OCI-M2 (cell line): Measurements from ENCODE around the gene SHLD2.
"Not testable (repeated sequence)": the region's sequence is repeated elsewhere in the genome, so short reads cannot be mapped to it uniquely, and the experiment has no call there.

ENCODE experiments used
- DNase-seq: peaks from one replicate; lab custom pipeline; 2025; ENCODE audit not compliant: unreplicated experiment; lab: John Stamatoyannopoulos, UW

The SHLD2 gene

GRCh38 chr10:87094373-87095235, at the start of gene SHLD2, which contains the start of gene GLUD1:
TSS of gene SHLD2 (plus strand) at chr10:87095206. CDS start at chr10:87151355, 56,149 bp downstream.
TSS of gene GLUD1 (minus strand) at chr10:87094843. CDS start at chr10:87094769, 74 bp downstream.
- DNase-seq: no peak

DNA sequence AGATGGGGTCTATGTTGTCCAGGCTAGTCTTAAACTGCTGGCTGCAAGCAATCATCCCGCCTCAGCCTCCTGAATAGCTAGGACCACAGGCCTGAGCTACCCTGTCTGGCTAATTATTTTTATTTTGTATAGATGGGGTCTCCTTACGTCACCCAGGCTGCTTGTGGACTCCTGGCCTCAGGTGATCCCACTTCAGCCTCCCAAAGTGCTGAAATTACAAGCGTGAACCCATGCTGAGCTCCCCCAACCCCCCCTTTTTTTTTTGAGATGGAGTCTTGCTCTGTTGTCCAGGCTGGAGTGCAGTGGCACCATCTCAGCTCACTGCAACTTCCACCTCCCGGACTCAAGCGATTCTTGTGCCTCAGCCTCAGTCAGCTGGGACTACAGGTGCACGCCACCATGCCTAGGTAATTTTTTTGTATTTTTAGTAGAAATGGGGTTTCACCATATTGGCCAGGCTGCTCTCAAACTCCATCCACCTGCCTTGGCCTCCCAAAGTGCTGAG, 49.5 kb upstream of the SHLD2 start:
- no peak for DNase-seq

GRCh38 chr10:87053111-87053510, 41.9 kb upstream of the SHLD2 start:
- DNase-seq: no peak

DNA sequence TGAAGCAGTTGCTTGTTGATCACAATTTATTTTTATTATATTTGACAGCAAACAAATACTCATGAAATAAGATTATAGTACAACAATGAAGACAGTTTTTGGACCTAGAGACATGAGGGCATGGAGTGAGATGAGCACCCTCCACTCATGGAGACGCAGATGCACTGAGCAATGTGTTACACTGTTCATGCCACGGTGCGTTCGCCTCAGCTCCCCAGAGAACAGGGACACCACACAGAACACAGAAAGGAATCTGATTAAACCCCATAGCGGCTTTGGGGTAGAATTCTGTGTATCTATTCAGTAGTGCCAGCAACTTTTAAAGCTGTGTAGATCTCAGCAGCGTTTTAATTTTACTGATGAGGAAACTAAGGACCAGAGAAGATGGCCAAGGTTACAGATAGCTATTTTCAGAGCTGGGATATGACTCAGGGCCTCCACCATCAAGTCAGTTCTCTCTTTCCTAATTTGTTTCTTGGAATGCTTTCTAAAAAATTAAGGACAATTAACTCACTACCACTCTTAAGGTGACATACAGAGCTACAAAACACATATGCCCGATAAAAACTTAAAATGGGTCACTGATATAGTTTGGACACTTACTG, 41.3 kb upstream of the SHLD2 start:
- no peak for DNase-seq

DNA sequence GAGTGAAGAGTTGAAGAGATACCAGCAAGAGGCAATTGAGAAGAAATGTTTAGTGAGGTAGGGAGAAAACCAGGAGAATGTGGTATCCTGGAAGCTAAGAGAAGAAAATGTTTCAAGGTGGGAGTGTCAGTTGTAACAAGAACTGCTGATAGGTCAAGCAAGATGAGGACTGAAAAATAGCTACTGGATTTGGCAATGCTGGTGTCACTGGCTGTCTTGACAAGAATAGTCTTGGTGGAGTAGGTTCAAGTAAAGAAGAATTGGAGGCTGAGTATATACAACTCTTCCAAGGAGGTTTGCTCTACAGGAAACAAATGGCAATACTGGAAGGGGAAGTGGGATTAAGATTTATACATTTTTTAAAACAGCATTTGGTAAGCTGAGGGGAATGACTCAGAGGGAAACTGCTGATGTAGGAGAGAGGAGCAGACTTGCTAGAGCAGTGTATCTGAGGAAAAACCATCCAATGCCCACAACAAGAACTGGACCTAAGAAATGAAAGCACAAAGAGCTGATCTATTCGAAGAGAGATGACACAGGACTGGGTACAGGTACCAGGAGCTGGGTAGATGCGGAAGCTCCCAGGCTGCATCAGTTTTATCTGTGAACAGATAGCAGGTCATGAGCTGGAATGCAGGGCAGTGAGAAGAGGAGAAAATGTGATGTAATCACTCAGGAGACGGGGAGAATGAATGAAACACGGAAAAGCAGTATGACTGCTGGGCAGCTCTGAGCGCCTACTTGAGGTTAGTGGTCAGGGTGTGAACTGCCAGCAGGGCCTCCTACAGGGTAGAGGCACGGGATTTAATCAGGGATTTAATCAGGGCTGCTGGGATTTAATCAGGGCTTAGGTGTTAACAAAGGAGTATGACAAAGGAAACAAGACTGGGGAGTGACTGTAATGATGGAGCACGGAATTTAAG, 40.4 kb upstream of the SHLD2 start:
- DNase-seq: no peak

- DNase-seq: no peak
These were observed 36.8 kb upstream of the SHLD2 start for GRCh38 chr10:87058171-87058570.

DNA sequence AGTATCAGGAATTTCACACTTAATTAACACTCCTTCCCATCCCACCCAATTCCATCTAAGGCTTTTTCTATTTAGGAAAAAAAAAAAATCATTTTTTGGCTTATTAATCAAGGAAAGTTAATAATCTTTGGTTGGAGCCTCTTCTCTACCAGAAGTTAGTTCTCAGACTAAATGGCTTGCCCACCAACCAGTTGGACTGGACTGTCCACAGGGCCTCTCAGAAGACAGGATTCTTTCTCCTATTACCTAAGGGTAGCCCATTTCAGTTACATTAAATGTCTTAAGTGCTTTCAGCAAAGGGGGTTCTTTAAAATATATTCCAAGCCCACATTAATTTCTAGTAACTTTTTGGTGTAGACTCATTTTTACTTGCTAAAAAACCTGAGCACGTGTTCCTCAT, 35.6 kb upstream of the SHLD2 start:
- DNase-seq: no peak

DNA sequence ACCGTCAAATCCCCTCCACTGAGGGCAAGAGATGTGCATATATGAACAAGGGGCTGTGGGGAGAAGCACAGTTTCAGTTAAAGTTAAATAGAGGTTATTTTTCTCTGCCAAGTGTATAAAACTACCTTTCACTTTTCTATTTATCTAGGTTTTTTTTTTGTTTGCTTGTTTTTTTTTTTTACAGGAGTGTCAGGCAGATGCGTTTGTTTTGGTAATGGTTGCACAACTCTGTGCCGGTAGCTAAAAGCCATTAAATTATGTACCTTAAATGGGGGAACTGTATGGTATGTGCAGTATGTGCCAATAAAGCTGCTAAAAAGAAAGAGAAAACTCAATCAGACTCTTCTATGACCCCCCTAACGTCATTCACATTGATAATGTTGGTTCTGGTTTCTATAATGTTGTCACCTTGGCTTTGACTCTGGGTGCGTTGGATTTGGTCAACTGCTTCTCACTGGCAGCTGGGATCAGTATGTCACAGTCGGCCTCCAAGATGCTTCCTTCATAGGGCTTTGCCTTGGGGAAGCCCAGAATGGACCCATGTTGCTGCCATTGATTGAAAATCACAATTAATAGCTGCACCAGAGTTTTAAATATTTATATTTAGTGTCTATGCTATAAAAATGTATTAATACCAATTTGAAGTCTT, 34.6 kb upstream of the SHLD2 start:
- DNase-seq: no peak

DNA sequence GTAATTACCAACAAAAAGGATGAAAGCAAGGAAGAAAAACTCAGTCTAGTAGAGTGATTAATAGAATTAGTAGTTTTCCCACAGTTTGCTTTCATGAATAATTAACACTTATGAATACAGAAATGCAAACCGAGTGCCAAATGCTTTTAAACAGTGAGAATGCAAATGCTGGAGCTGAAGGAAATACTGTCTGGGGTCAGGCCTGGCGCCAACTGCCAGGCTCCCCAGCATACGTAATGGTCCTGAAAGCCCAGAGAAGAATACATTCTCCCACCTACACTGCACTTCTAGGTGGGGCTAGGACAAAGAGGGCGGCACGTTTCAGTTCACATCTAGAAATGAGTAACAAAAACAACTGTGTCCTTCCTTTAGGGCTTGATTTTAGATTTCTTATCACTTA, 30.4 kb upstream of the SHLD2 start:
- DNase-seq: no peak

- DNase-seq: no peak
These were observed 28.8 kb upstream of the SHLD2 start for GRCh38 chr10:87066178-87066577.

GRCh38 chr10:87066865-87067264, 28.1 kb upstream of the SHLD2 start:
- DNase-seq: no peak

GRCh38 chr10:87068281-87068680, 26.7 kb upstream of the SHLD2 start:
- DNase-seq: no peak

- no peak for DNase-seq
These were observed 22.6 kb upstream of the SHLD2 start for GRCh38 chr10:87072449-87072848.

GRCh38 chr10:87076421-87076820, 18.6 kb upstream of the SHLD2 start:
- DNase-seq: not testable (repeated sequence)

GRCh38 chr10:87079106-87079836, 15.7 kb upstream of the SHLD2 start:
- DNase-seq: no peak

GRCh38 chr10:87080621-87081020, 14.4 kb upstream of the SHLD2 start:
- not testable (repeated sequence) for DNase-seq

- DNase-seq: not testable (repeated sequence)
These were observed 13.4 kb upstream of the SHLD2 start for GRCh38 chr10:87081574-87081973.

DNA sequence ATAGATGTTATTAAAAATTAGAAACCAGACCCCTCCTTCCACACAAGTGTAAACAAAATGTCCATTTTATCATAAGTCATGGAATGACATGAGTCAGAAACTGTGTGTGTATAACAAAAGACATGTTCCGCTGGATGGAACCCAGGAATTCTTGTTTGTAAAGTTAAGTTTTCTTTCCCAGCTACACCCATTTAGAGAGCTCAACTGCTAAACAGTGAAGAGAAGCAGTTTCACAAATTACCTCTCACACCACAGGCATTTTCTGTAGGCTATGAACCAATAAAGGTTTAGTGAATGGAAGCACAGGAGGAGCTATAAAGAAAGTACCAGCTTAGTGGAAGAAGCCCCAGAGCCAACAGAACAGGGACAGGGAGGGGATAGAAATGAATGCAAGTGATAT, 12.8 kb upstream of the SHLD2 start:
- DNase-seq: not testable (repeated sequence)

GRCh38 chr10:87083576-87084290, 11.3 kb upstream of the SHLD2 start:
- DNase-seq: not testable (repeated sequence)
